ENCODE results near the gene FAM13A.
"Not testable (repeated sequence)": the region's sequence is repeated elsewhere in the genome, so short reads cannot be mapped to it uniquely, and the experiment has no call there.

FAM13A gene

DNA sequence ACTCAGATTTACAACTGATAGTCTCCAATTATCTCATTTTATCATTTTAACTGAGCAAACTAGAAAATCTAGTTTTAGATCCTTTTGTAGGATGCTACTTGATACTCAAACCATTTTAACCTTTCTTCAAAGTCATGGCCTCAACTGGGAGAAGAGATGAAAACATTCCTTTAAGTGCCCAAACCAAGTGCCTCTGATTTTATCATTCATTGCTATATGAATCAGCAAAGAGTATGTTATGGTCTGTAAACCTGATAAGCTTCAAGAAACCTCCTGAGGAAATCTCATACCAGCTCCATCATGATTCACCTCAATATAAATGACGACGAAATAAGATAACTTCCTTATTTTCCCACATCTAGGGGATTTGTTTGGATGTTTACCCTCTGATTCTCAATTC, 119.9 kb downstream of the FAM13A start:
- peak overlapping the region; percentile 59 for H3K27ac ChIP-seq (ENCODE audit: low read depth, low read length)
- no peak overlapping the region for H2AFZ ChIP-seq (ENCODE audit: low read length, unreplicated experiment)
- H3K4me3 ChIP-seq (ENCODE audit: low read depth, low read length): no peak overlapping the region
- peaks cover 34% of the 10 kb centered on the region for H3K4me1 ChIP-seq (ENCODE audit: control insufficient read depth, insufficient read depth, low read length, unreplicated experiment)
- H3K79me2 ChIP-seq (ENCODE audit: control insufficient read depth, insufficient read depth, low read length, unreplicated experiment): no peaks in the 10 kb centered on the region
- H3K27me3 ChIP-seq (ENCODE audit: insufficient read depth, low read length): no peaks in the 10 kb centered on the region
- H3K36me3 ChIP-seq (ENCODE audit: insufficient read depth, low read length): no peaks in the 10 kb centered on the region

DNA sequence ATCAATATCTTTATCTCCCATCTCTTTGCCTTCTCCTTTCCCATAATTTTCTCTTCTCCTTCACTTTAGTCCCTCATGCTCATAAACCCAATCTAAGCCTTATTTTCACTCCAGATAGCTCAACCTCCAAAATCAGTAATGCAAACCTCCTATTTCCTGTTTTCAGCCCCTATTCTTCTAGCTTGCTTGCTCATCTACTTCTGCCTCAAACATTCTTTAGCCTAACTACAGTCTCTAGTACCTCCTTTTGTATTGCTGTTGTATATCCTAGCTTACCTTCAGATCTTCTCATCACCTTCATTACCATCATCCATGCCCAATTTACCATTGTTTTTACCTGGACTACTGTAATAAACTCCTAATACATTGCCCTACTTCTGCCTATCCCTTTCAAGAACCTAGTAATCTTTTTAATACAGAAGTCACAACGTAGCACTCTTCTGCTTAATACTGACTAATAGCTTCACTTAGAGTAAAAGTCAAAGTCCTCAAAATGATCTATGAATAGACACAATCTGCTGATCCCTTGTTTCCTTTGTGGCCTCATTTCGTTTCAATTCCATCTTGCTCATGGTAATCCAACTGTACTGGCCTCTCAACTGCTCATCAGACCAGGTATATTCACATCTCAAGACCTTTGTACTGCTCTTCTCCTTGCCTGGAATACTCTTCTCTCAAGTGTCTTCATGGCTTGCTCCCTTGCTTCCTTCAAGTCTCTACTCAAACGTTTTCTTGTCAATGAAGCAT, 123.4 kb downstream of the FAM13A start:
- Histone ChIP-seq H3K4me1 (ENCODE audit: control insufficient read depth, insufficient read depth, low read length, unreplicated experiment) (peaks cover 16% of the 10 kb centered on the region), H2AFZ (ENCODE audit: low read length, unreplicated experiment) (no peak overlapping the region), H3K27ac (ENCODE audit: low read depth, low read length) (no peak overlapping the region), H3K79me2 (ENCODE audit: control insufficient read depth, insufficient read depth, low read length, unreplicated experiment) (no peaks in the 10 kb centered on the region), H3K27me3 (ENCODE audit: insufficient read depth, low read length) (no peaks in the 10 kb centered on the region), H3K36me3 (ENCODE audit: insufficient read depth, low read length) (no peaks in the 10 kb centered on the region), H3K4me3 (ENCODE audit: low read depth, low read length) (no peak overlapping the region)

DNA sequence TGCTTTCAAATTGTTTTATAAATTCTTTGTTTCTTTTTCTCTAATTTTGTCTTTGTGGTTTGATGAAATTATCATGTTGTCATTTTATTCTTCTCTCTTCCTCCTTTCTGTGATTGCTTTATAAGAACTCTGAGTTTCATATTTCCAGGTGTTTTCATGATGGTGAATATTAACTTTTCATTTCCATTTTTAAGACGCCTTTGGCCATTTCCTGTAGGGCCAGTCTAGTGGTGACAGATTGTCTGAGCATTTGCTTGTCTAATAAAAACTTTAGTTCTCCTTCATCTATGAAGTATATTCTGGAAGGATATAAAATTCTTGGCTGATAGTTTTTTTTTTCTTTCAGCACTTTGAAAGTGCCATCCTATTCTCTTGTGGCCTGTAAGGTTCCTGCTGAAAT, 128.1 kb downstream of the FAM13A start:
- Histone ChIP-seq H3K4me1 (ENCODE audit: control insufficient read depth, insufficient read depth, low read length, unreplicated experiment) (no peaks in the 10 kb centered on the region), H3K4me3 (ENCODE audit: low read depth, low read length) (no peak overlapping the region), H3K27me3 (ENCODE audit: insufficient read depth, low read length) (no peaks in the 10 kb centered on the region), H3K79me2 (ENCODE audit: control insufficient read depth, insufficient read depth, low read length, unreplicated experiment) (no peaks in the 10 kb centered on the region), H3K27ac (ENCODE audit: low read depth, low read length) (no peak overlapping the region), H3K36me3 (ENCODE audit: insufficient read depth, low read length) (no peaks in the 10 kb centered on the region), H2AFZ (ENCODE audit: low read length, unreplicated experiment) (no peak overlapping the region)

DNA sequence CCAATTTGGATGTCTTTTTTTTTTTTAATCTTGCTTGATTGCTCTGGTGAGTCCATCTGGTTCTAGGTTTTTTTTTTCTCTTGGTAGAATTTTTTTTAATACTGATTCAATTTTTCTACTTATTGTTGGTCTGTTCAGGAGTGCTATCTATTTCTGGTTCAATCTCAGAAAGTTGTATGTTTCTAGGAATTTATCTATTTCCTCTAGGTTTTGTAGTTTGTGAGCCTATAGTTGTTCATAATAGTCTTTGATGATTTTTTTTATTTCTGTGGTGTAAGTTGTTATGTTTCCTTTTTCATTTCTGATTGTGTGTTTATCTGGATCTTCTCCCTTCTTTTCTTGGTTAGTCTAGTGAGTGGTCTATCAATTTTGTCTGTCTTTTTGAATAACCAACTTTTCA, 129.6 kb downstream of the FAM13A start:
- H3K27me3 ChIP-seq (ENCODE audit: insufficient read depth, low read length): no peaks in the 10 kb centered on the region
- no peak overlapping the region for H2AFZ ChIP-seq (ENCODE audit: low read length, unreplicated experiment)
- H3K4me1 ChIP-seq (ENCODE audit: control insufficient read depth, insufficient read depth, low read length, unreplicated experiment): no peaks in the 10 kb centered on the region
- no peaks in the 10 kb centered on the region for H3K79me2 ChIP-seq (ENCODE audit: control insufficient read depth, insufficient read depth, low read length, unreplicated experiment)
- H3K27ac ChIP-seq (ENCODE audit: low read depth, low read length): no peak overlapping the region
- no peaks in the 10 kb centered on the region for H3K36me3 ChIP-seq (ENCODE audit: insufficient read depth, low read length)
- no peak overlapping the region for H3K4me3 ChIP-seq (ENCODE audit: low read depth, low read length)

DNA sequence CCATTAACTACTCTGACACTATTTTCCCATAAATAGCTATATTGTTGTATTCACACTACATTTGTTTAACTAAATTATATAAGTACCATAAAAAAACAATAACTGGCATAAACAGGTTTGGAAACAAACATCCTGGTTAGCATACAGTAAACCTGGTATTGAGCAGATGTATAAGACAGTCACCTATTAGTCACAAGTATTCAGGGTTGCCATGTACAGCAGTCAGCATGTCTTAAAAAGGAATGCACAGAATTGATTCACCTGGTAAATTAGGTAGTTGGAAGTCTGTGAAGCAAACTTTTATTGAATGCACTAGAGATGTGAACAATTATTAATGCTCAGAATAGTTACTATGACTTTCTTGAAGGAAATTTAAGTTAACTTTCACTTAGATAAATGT, 137.9 kb downstream of the FAM13A start:
- Histone ChIP-seq H3K36me3 (ENCODE audit: insufficient read depth, low read length) (no peaks in the 10 kb centered on the region), H3K79me2 (ENCODE audit: control insufficient read depth, insufficient read depth, low read length, unreplicated experiment) (no peaks in the 10 kb centered on the region), H3K27ac (ENCODE audit: low read depth, low read length) (no peak overlapping the region), H3K4me1 (ENCODE audit: control insufficient read depth, insufficient read depth, low read length, unreplicated experiment) (no peaks in the 10 kb centered on the region), H3K4me3 (ENCODE audit: low read depth, low read length) (no peak overlapping the region), H2AFZ (ENCODE audit: low read length, unreplicated experiment) (no peak overlapping the region), H3K27me3 (ENCODE audit: insufficient read depth, low read length) (no peaks in the 10 kb centered on the region)

DNA sequence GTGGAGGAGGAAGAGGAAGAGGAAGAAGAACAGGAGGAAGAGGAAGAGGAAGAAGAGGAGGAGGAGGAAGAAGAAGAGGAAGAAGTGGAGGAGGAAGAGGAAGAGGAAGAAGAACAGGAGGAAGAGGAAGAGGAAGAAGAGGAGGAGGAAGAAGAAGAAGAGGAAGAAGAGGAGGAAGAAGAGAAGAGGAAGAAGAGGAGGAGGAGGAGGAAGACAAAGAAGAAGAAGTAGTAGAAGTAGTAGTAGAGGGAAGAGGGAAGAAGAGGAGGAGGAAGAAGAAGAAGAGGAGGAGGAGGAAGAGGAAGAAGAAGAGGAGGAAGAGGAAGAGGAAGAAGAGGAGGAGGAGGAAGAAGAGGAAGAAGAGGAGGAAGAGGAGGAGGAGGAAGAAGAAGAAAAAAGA, 143.8 kb downstream of the FAM13A start:
- not testable (repeated sequence) for H3K79me2 ChIP-seq (ENCODE audit: control insufficient read depth, insufficient read depth, low read length, unreplicated experiment); H3K4me3 ChIP-seq (ENCODE audit: low read depth, low read length); H3K36me3 ChIP-seq (ENCODE audit: insufficient read depth, low read length); H3K27ac ChIP-seq (ENCODE audit: low read depth, low read length); H3K27me3 ChIP-seq (ENCODE audit: insufficient read depth, low read length); H3K4me1 ChIP-seq (ENCODE audit: control insufficient read depth, insufficient read depth, low read length, unreplicated experiment); H2AFZ ChIP-seq (ENCODE audit: low read length, unreplicated experiment)

DNA sequence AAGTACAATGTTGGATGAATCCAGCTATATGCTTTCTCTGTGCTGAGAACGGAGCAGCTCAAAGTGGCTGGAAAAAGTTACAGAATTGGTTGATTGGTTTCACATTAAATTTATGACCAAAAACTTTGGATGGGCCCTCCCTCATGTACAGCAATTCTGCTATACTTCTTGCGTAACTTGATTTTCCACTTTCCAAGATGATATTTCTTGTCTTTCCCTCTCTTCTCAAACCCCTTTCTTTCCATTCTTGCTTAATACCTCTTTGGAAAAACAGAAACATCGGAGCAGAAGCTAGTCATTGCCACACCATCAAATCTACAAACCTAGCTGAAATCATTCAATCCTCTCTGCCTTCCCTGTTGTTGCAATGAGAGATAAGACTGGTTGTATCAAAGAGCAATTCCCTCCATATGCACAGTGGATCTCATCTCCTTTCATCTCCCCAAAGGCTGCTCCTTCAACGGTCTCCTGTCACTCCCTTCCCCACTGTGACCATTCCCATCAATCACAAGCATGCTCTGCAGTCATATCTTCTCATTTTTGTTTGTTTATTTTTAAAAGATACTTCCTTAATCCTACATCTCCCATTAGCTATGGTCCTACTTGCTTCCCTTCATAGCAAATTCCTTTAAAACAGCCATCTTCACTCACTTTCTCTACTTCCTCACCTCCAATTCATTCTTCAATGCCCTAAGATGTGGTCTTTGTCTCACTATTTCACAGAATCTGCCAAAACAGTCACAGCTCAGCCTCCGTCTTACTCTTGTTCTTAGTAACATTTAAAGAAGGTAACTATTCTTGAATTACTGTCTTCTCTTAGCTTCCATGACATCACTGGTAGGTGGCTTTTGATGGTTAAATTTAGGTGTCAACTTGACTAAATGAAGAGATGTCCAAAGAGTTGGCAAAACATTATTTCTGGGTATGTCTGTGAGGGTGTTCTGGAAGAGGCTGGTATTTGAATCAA, 145.5 kb downstream of the FAM13A start:
- no peak overlapping the region for H3K27ac ChIP-seq (ENCODE audit: low read depth, low read length)
- H3K4me1 ChIP-seq (ENCODE audit: control insufficient read depth, insufficient read depth, low read length, unreplicated experiment): no peaks in the 10 kb centered on the region
- H3K27me3 ChIP-seq (ENCODE audit: insufficient read depth, low read length): no peaks in the 10 kb centered on the region
- no peak overlapping the region for H2AFZ ChIP-seq (ENCODE audit: low read length, unreplicated experiment)
- H3K4me3 ChIP-seq (ENCODE audit: low read depth, low read length): no peak overlapping the region
- H3K36me3 ChIP-seq (ENCODE audit: insufficient read depth, low read length): no peaks in the 10 kb centered on the region
- no peaks in the 10 kb centered on the region for H3K79me2 ChIP-seq (ENCODE audit: control insufficient read depth, insufficient read depth, low read length, unreplicated experiment)

DNA sequence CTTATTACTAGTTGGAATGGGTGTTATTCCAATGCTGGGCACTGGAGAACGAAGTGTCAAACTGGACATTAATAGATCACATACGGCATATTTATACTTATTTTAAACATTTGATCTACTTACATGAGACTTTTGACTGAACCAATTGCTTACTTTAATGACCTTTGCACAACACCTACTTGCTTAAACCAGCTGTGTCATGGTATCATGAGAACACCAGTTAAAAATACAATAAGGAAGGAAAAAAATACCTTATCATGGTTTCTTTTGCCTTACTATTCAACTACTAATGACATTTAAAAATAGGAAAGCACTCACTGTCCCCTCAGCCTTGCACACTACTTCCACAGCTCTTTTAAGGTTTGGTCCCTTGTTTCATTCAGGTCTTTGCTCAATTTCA, 146.9 kb downstream of the FAM13A start:
- no peak overlapping the region for H3K4me3 ChIP-seq (ENCODE audit: low read depth, low read length)
- no peaks in the 10 kb centered on the region for H3K36me3 ChIP-seq (ENCODE audit: insufficient read depth, low read length)
- H2AFZ ChIP-seq (ENCODE audit: low read length, unreplicated experiment): no peak overlapping the region

DNA sequence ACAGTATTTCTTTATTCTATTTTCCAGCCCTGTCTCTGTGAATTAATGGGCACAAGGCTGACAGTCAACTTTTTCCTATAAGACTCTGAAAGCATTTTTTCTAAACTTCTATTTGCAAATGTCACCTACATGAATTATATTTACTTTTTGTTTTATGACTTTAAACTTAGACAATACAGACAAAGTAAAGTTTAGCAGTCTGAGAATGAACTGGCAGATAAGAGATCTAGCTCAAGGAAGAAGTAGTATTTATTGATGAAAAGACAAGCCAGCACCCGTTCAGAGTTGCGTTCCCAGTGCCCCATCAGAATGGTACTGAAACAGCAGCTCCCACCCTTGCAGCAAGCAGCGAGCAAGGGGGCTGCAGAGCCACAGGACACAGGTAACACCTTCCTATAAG, 148.5 kb downstream of the FAM13A start:
- Histone ChIP-seq H2AFZ (ENCODE audit: low read length, unreplicated experiment) (no peak overlapping the region), H3K4me3 (ENCODE audit: low read depth, low read length) (no peak overlapping the region)

More for the DNA sequence above, 146.9 kb downstream of the FAM13A start:
- Histone ChIP-seq H3K27ac (ENCODE audit: low read depth, low read length) (no peak overlapping the region), H3K27me3 (ENCODE audit: insufficient read depth, low read length) (no peaks in the 10 kb centered on the region), H3K79me2 (ENCODE audit: control insufficient read depth, insufficient read depth, low read length, unreplicated experiment) (no peaks in the 10 kb centered on the region), H3K4me1 (ENCODE audit: control insufficient read depth, insufficient read depth, low read length, unreplicated experiment) (no peaks in the 10 kb centered on the region)

DNA sequence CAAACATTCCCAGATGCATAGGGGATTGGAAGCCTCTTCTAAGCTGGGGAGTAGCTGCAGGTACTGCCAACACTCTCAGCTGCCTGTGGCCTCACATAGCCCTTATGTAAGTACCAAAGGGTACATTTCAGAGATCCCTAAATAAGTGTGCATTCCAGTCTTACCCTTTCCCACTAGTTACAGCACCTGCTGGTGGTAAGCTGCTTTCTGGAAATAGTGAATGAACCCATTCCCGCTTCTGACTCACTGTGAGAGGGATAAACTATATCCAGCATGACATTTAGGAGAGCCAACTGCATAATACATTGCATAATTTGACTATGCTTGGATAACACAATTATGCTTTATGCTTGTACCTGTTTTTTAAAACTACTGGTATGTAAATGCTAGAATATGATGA, 149.0 kb downstream of the FAM13A start:
- H3K4me3 ChIP-seq (ENCODE audit: low read depth, low read length): no peak overlapping the region
- H3K36me3 ChIP-seq (ENCODE audit: insufficient read depth, low read length): no peaks in the 10 kb centered on the region
- no peak overlapping the region for H2AFZ ChIP-seq (ENCODE audit: low read length, unreplicated experiment)
- no peaks in the 10 kb centered on the region for H3K4me1 ChIP-seq (ENCODE audit: control insufficient read depth, insufficient read depth, low read length, unreplicated experiment)
- H3K27ac ChIP-seq (ENCODE audit: low read depth, low read length): no peak overlapping the region
- no peaks in the 10 kb centered on the region for H3K27me3 ChIP-seq (ENCODE audit: insufficient read depth, low read length)
- H3K79me2 ChIP-seq (ENCODE audit: control insufficient read depth, insufficient read depth, low read length, unreplicated experiment): no peaks in the 10 kb centered on the region

More for the DNA sequence above, 148.5 kb downstream of the FAM13A start:
- no peaks in the 10 kb centered on the region for H3K4me1 ChIP-seq (ENCODE audit: control insufficient read depth, insufficient read depth, low read length, unreplicated experiment)
- H3K36me3 ChIP-seq (ENCODE audit: insufficient read depth, low read length): no peaks in the 10 kb centered on the region
- no peaks in the 10 kb centered on the region for H3K79me2 ChIP-seq (ENCODE audit: control insufficient read depth, insufficient read depth, low read length, unreplicated experiment)
- no peak overlapping the region for H3K27ac ChIP-seq (ENCODE audit: low read depth, low read length)
- no peaks in the 10 kb centered on the region for H3K27me3 ChIP-seq (ENCODE audit: insufficient read depth, low read length)

DNA sequence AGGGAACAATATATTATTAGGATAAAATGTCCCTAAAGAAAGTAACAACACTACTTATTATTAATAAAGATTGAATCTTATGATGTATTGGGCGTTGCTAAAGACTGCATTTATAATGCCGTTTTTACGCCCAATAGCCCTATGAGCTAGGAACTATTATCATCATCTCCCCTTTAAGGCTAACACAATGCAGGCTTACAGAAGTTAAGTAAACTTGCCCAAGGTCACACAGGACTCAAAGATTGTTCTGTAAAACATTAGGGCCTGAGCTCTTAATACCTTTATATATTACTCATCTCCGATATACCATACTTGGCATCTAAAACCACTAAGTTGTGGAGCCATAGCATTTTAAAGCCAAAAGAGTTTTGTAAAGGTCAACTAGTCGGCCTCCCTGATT, 149.5 kb downstream of the FAM13A start:
- Histone ChIP-seq H3K4me3 (ENCODE audit: low read depth, low read length) (no peak overlapping the region), H2AFZ (ENCODE audit: low read length, unreplicated experiment) (no peak overlapping the region), H3K79me2 (ENCODE audit: control insufficient read depth, insufficient read depth, low read length, unreplicated experiment) (no peaks in the 10 kb centered on the region)

More for the DNA sequence above, 149.5 kb downstream of the FAM13A start:
- H3K27ac ChIP-seq (ENCODE audit: low read depth, low read length): no peak overlapping the region
- no peaks in the 10 kb centered on the region for H3K4me1 ChIP-seq (ENCODE audit: control insufficient read depth, insufficient read depth, low read length, unreplicated experiment)
- H3K27me3 ChIP-seq (ENCODE audit: insufficient read depth, low read length): no peaks in the 10 kb centered on the region
- H3K36me3 ChIP-seq (ENCODE audit: insufficient read depth, low read length): no peaks in the 10 kb centered on the region

All from ACC112 (cell line).